Endothelial cell of umbilical vein (primary cell): ENCODE results near the gene INHBB. TPM values are rescaled to one million over a fixed set of nuclear protein-coding genes. Genes with fewer than 3 reads are reported as not detected.

Experiments
- BruUV-seq: library from RNA; stranded (reverse); fragments of 400-500 nt; replicated peaks from 2 replicates; lab custom pipeline; 2021; lab: Mats Ljungman, UMichigan
- CTCF ChIA-PET: fragments of 300-600, 350-600 bp; sonication (Branson Sonifier 250); formaldehyde crosslinking; loops from one replicate; lab custom pipeline; 2021; ENCODE audit warnings: antibody characterized with exemption, inconsistent platforms; lab: Charles Lee
- POLR2A ChIA-PET: fragments of 300-600, 350-600 bp; sonication (Branson Sonifier 250); formaldehyde crosslinking; loops from one replicate; lab custom pipeline; 2021; ENCODE audit warnings: antibody characterized with exemption, inconsistent platforms; lab: Charles Lee
- DNase-seq: peaks from one replicate; pipeline ENCODE4 v3.0.0-alpha.2; 2011; ENCODE audit warnings: low read depth, low spot score
- FAIRE-seq: peaks from 2 replicates; lab custom pipeline; 2011; peaks lifted over from hg19 to GRCh38; lab: Jason Lieb, UNC
- H2AFZ ChIP-seq: 2 replicates; pipeline ENCODE4 v1.6.0; 2012; ENCODE audit warnings: low read depth, low read length, control low read depth, inconsistent platforms
- H3K27ac ChIP-seq: 2 replicates; pipeline ENCODE4 v1.5.1; 2011; ENCODE audit warnings: low read depth, mild to moderate bottlenecking, control low read depth, low read length, moderate library complexity; ENCODE audit not compliant: insufficient read depth
- H3K27me3 ChIP-seq, 2 experiments: 2 replicates each; pipeline versions ENCODE4 v1.6.0 to v1.6.1; 2011; ENCODE audit warnings: low read length in 2 of 2, mixed read lengths in 1 of 2; ENCODE audit not compliant: control insufficient read depth in 2 of 2, insufficient read depth in 2 of 2
- H3K36me3 ChIP-seq, 2 experiments: 2 replicates in 1 of 2; 3 replicates in 1 of 2; pipeline ENCODE4 v1.5.1; 2011; ENCODE audit warnings: low read length in 2 of 2, mild to moderate bottlenecking in 1 of 2, moderate library complexity in 1 of 2; ENCODE audit not compliant: control insufficient read depth in 2 of 2, insufficient read depth in 2 of 2; ENCODE audit errors: extremely low read depth in 1 of 2
- H3K4me1 ChIP-seq: 3 replicates; pipeline ENCODE4 v1.5.1; 2011; ENCODE audit warnings: mild to moderate bottlenecking, low read length; ENCODE audit not compliant: control insufficient read depth, insufficient read depth; ENCODE audit errors: extremely low read depth
- H3K4me2 ChIP-seq: 2 replicates; pipeline ENCODE4 v1.6.1; 2011; ENCODE audit warnings: low read length, control low read depth, mixed read lengths; ENCODE audit not compliant: insufficient read depth
- H3K4me3 ChIP-seq, 3 experiments: fragments of 200-600 bp in 1 of 3; sonication (generic), shearing (Covaris generic) in 1 of 3; replicated peaks in 1 of 3; 2 replicates each; pipeline ENCODE4 v1.5.1; 2011 to 2016; ENCODE audit warnings: control low read depth in 3 of 3, low read length in 3 of 3, mild to moderate bottlenecking in 2 of 3, inconsistent platforms in 1 of 3, low read depth in 1 of 3, moderate library complexity in 1 of 3; ENCODE audit not compliant: insufficient read depth in 1 of 3
- H3K79me2 ChIP-seq: 2 replicates; pipeline ENCODE4 v1.6.0; 2012; ENCODE audit warnings: low read length, inconsistent platforms; ENCODE audit not compliant: control insufficient read depth, insufficient read depth
- H3K9ac ChIP-seq: replicated peaks from 2 replicates; pipeline ENCODE3; 2011; ENCODE audit warnings: low read length, control low read depth; ENCODE audit not compliant: insufficient read depth; ENCODE audit errors: extremely low read depth
- H3K9me1 ChIP-seq: replicated peaks from 3 replicates; pipeline ENCODE4 v1.6.0; 2011; ENCODE audit warnings: mild to moderate bottlenecking, low read length; ENCODE audit not compliant: control insufficient read depth, insufficient read depth; ENCODE audit errors: extremely low read depth
- H3K9me3 ChIP-seq: replicated peaks from 2 replicates; pipeline ENCODE4 v1.5.1; 2012; ENCODE audit warnings: low read length, inconsistent platforms; ENCODE audit not compliant: control insufficient read depth, insufficient read depth
- H4K20me1 ChIP-seq: replicated peaks from 2 replicates; pipeline ENCODE3; 2011; ENCODE audit warnings: mild to moderate bottlenecking, low read length; ENCODE audit not compliant: control insufficient read depth, insufficient read depth; ENCODE audit errors: extremely low read depth
- CTCF ChIP-seq, 2 donors: IDR thresholded peaks; 1 replicate in 1 of 2; 2 replicates in 1 of 2; pipeline ENCODE4 v1.5.1; 2011; ENCODE audit warnings: low read length in 2 of 2, mild to moderate bottlenecking in 2 of 2, moderate library complexity in 2 of 2, control low read depth in 1 of 2, inconsistent platforms in 1 of 2, low read depth in 1 of 2; ENCODE audit not compliant: insufficient read depth in 1 of 2; ENCODE audit errors: extremely low read depth in 1 of 2
- EZH2 ChIP-seq: IDR thresholded peaks from 2 replicates; pipeline ENCODE4 v1.6.1; 2012; ENCODE audit warnings: borderline replicate concordance, low read depth, mild to moderate bottlenecking, moderate library complexity, low read length, inconsistent platforms; ENCODE audit not compliant: severe bottlenecking
- FOS ChIP-seq: IDR thresholded peaks from 2 replicates; pipeline ENCODE4 v1.6.1; 2011; ENCODE audit warnings: mild to moderate bottlenecking, low read length, moderate library complexity, borderline replicate concordance; ENCODE audit not compliant: insufficient read depth
- GATA2 ChIP-seq: IDR thresholded peaks from 2 replicates; pipeline ENCODE4 v1.7.0; 2011; ENCODE audit warnings: low read depth, mild to moderate bottlenecking, moderate library complexity, mixed read lengths, low read length; ENCODE audit not compliant: insufficient read length, insufficient read depth
- JUN ChIP-seq: IDR thresholded peaks from 2 replicates; pipeline ENCODE4 v1.6.1; 2011; ENCODE audit warnings: borderline replicate concordance, low read depth; ENCODE audit not compliant: insufficient read length, insufficient read depth
- MAX ChIP-seq: IDR thresholded peaks from 2 replicates; pipeline ENCODE4 v1.6.1; 2011; ENCODE audit not compliant: insufficient read depth, insufficient read length
- MYC ChIP-seq: IDR thresholded peaks from one replicate; pipeline ENCODE4 v1.6.1; 2011; ENCODE audit warnings: mild to moderate bottlenecking, low read depth, low read length
- POLR2A ChIP-seq: IDR thresholded peaks from 2 replicates; pipeline ENCODE4 v1.6.1; 2012; ENCODE audit warnings: low read depth, mild to moderate bottlenecking, control low read depth, low read length
- POLR2AphosphoS5 ChIP-seq: IDR thresholded peaks from 2 replicates; pipeline ENCODE4 v1.6.1; 2012; ENCODE audit warnings: low read depth, mild to moderate bottlenecking, control low read depth, low read length, moderate library complexity; ENCODE audit not compliant: insufficient read depth
- dilution Hi-C: fragments of 300-500 bp; cut with MboI; formaldehyde crosslinking; loops from one replicate; pipeline ENCODE4 v1.15.0; 2019; ENCODE audit warnings: low sequenced_read_pairs; ENCODE audit not compliant: extremely low pct_ligation_motif_present
- intact Hi-C: fragments of 100-400 bp; cut with micrococcal nuclease; formaldehyde crosslinking; loops from one replicate; pipeline ENCODE4 v1.10.0; 2022
- polyA plus RNA-seq, 4 experiments: library from polyadenylated mRNA; depleted of rRNA in 3 of 4; stranded (reverse) in 3 of 4; unstranded in 1 of 4; fragments of >200 nt; gene quantifications; 2 replicates each; pipeline versions ENCODE4 v1.2.1 to v1.2.3, GENCODE V29; 2011 to 2012; ENCODE audit warnings: missing spikeins in 1 of 4
- total RNA-seq: library from RNA; stranded (reverse); gene quantifications from 2 replicates; pipeline ENCODE4 v1.2.3, GENCODE V29; 2021

The INHBB gene
- total and polyA plus RNA-seq, 2 donors (not counting 3 experiments of a cell fraction or from before 2014, with no cell fraction given), result 0.11 to 1.8 TPM

- Histone ChIP-seq H3K27me3 (peaks cover 32 to 35% of the 10 kb centered on the region in 2 experiments), H3K9me3 (no peaks in the 10 kb centered on the region), H3K9me1 (no peaks in the 10 kb centered on the region), H3K4me2 (no peak overlapping the region), H4K20me1 (no peaks in the 10 kb centered on the region), H3K27ac (no peak overlapping the region), H3K4me1 (no peaks in the 10 kb centered on the region), H3K36me3 (no peaks in the 10 kb centered on the region), H3K4me3 (no peak overlapping the region), H2AFZ (no peak overlapping the region), H3K79me2 (no peaks in the 10 kb centered on the region), H3K9ac (no peak overlapping the region)
- no TSS peak for BruUV-seq
- ChIA-PET CTCF (interaction anchor here (1.2 kb wide), 1 partner anchor 331 kb away, joined by 5 read pairs; no protein-coding TSS in a partner anchor), POLR2A (no interaction called here)
- FAIRE-seq, result no peak
- DNase-seq, result no peak
- intact Hi-C loops, result no loop called here
- dilution Hi-C loops, result no loop called here
- TF ChIP-seq MYC, result no peak
- TF ChIP-seq GATA2, result no peak
- no peak for TF ChIP-seq CTCF (IDR thresholded peaks at IDR 0.05; ENCODE audit: extremely low read depth in 1 of 2, insufficient read depth in 1 of 2, low read depth in 1 of 2, low read length in 2 of 2)
- TF ChIP-seq JUN, result no peak
- TF ChIP-seq POLR2AphosphoS5, result no peak
- no peak for TF ChIP-seq FOS
- no peak for TF ChIP-seq POLR2A
- no peak for TF ChIP-seq EZH2
- TF ChIP-seq MAX, result no peak
Observed at GRCh38 chr2:120350080-120350479, 4.1 kb downstream of the INHBB start.
